Measurements from ENCODE around the gene MYLK.

The MYLK gene

DNA sequence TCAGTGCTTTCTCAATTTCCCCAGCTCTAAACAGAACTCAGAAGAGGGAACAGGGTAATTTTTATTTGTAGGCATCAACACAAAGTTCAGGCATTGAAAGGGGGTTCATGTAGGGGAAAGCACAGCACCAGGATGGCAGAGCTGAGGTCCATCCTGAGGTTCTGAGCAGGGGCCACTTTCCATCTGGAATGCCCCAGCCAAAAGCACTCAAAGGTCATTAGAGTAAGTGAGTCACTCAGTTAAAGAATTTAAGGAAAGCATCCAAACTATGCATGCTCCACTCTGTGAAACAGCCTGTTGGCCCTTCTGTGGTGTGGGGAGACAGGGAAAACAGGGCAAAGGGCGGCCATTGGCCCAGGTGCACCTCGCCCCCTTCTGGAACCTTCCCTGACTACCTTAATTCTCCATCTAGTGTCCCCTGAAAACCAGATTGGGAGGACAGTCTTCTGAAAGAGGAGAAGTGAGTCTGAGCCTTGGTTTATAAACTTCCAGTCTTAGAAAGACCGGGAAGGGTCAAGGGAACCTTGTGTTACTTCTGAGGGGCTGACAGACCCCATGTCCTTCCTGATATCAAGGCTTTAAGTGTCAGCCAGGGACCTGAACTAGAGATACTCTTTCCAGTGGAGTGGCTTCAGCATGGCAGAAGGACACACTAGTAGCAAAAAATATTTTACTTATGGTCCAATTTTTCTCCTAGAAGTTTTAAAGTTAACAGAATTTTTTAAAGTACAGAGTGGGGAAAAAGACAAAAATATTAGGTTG is 133.3 kb downstream of the MYLK start:
- H3K9me3 ChIP-seq (ENCODE audit: low read depth, low read length), result no peaks in the 10 kb centered on the region
- DNase-seq (ENCODE audit: low read depth, low spot score), result no peak
- no peak overlapping the region for H3K9ac ChIP-seq (ENCODE audit: insufficient read length)
- TF ChIP-seq EZH2 (IDR thresholded peaks at IDR 0.05), result no peak
- TF ChIP-seq POLR2AphosphoS5 (IDR thresholded peaks at IDR 0.05; ENCODE audit: borderline replicate concordance, low read depth, low read length), result no peak
- TF ChIP-seq FOXP2 (optimal IDR thresholded peaks at IDR 0.05; ENCODE audit: control extremely low read depth, extremely low read length, insufficient read depth), result no peak
- no peak overlapping the region for H3K27ac ChIP-seq
- H3K4me3 ChIP-seq, result no peak overlapping the region
- H3K36me3 ChIP-seq (ENCODE audit: insufficient read depth, low read length), result no peaks in the 10 kb centered on the region

GRCh38 chr3:123750209-123750608 is 133.9 kb downstream of the MYLK start:
- TF ChIP-seq POLR2AphosphoS5 (IDR thresholded peaks at IDR 0.05; ENCODE audit: borderline replicate concordance, low read depth, low read length), result no peak
- TF ChIP-seq EZH2 (IDR thresholded peaks at IDR 0.05), result no peak
- TF ChIP-seq FOXP2 (optimal IDR thresholded peaks at IDR 0.05; ENCODE audit: control extremely low read depth, extremely low read length, insufficient read depth), result no peak
- no peak for DNase-seq (ENCODE audit: low read depth, low spot score)
- Histone ChIP-seq H3K4me3 (no peak overlapping the region), H3K9ac (ENCODE audit: insufficient read length) (no peak overlapping the region), H3K9me3 (ENCODE audit: low read depth, low read length) (no peaks in the 10 kb centered on the region), H3K36me3 (ENCODE audit: insufficient read depth, low read length) (no peaks in the 10 kb centered on the region), H3K27ac (no peak overlapping the region)

GRCh38 chr3:123749711-123750110 is 134.4 kb downstream of the MYLK start:
- no peaks in the 10 kb centered on the region for H3K9me3 ChIP-seq (ENCODE audit: low read depth, low read length)
- H3K27ac ChIP-seq, result no peak overlapping the region
- H3K9ac ChIP-seq (ENCODE audit: insufficient read length), result no peak overlapping the region
- no peak for DNase-seq (ENCODE audit: low read depth, low spot score)
- TF ChIP-seq FOXP2 (optimal IDR thresholded peaks at IDR 0.05; ENCODE audit: control extremely low read depth, extremely low read length, insufficient read depth), result no peak
- TF ChIP-seq EZH2 (IDR thresholded peaks at IDR 0.05), result no peak
- no peak for TF ChIP-seq POLR2AphosphoS5 (IDR thresholded peaks at IDR 0.05; ENCODE audit: borderline replicate concordance, low read depth, low read length)
- H3K4me3 ChIP-seq, result no peak overlapping the region
- no peaks in the 10 kb centered on the region for H3K36me3 ChIP-seq (ENCODE audit: insufficient read depth, low read length)

GRCh38 chr3:123745184-123745855 is 138.8 kb downstream of the MYLK start:
- DNase-seq (ENCODE audit: low read depth, low spot score), result no peak
- Histone ChIP-seq H3K36me3 (ENCODE audit: insufficient read depth, low read length) (no peaks in the 10 kb centered on the region), H3K4me3 (no peak overlapping the region), H3K9ac (ENCODE audit: insufficient read length) (no peak overlapping the region), H3K27ac (no peak overlapping the region), H3K9me3 (ENCODE audit: low read depth, low read length) (no peaks in the 10 kb centered on the region)
- no peak for TF ChIP-seq FOXP2 (optimal IDR thresholded peaks at IDR 0.05; ENCODE audit: control extremely low read depth, extremely low read length, insufficient read depth)
- TF ChIP-seq EZH2 (IDR thresholded peaks at IDR 0.05), result no peak
- no peak for TF ChIP-seq POLR2AphosphoS5 (IDR thresholded peaks at IDR 0.05; ENCODE audit: borderline replicate concordance, low read depth, low read length)

DNA sequence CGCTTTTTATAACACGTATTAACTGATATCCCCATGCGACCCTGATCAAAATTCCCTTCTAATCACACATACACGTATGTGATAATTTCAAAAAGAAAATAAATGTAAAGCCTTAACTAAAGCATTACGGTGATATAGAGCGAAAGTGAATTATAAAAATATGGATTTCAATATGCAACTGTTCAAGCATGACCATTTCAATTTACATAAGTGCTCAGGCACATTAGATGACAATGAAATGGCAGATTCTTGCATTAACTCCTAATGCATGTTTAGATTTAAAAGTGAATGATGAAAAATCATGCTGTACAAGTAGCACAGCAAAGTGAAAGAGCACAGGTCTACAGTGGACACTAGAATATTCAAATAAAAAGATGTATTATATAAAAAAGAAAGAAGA is 140.1 kb downstream of the MYLK start:
- no peak overlapping the region for H3K27ac ChIP-seq
- H3K36me3 ChIP-seq (ENCODE audit: insufficient read depth, low read length), result no peaks in the 10 kb centered on the region
- H3K4me3 ChIP-seq, result no peak overlapping the region
- peak overlapping the region; percentile 41 for H3K9ac ChIP-seq (ENCODE audit: insufficient read length)
- DNase-seq (ENCODE audit: low read depth, low spot score), result no peak
- no peak for TF ChIP-seq FOXP2 (optimal IDR thresholded peaks at IDR 0.05; ENCODE audit: control extremely low read depth, extremely low read length, insufficient read depth)
- no peak for TF ChIP-seq POLR2AphosphoS5 (IDR thresholded peaks at IDR 0.05; ENCODE audit: borderline replicate concordance, low read depth, low read length)
- TF ChIP-seq EZH2 (IDR thresholded peaks at IDR 0.05), result no peak
- no peaks in the 10 kb centered on the region for H3K9me3 ChIP-seq (ENCODE audit: low read depth, low read length)

GRCh38 chr3:123743121-123743520 is 141.0 kb downstream of the MYLK start:
- H3K36me3 ChIP-seq (ENCODE audit: insufficient read depth, low read length), result no peaks in the 10 kb centered on the region
- H3K4me3 ChIP-seq, result no peak overlapping the region
- DNase-seq (ENCODE audit: low read depth, low spot score), result no peak
- H3K9me3 ChIP-seq (ENCODE audit: low read depth, low read length), result no peaks in the 10 kb centered on the region
- no peak for TF ChIP-seq POLR2AphosphoS5 (IDR thresholded peaks at IDR 0.05; ENCODE audit: borderline replicate concordance, low read depth, low read length)
- no peak for TF ChIP-seq EZH2 (IDR thresholded peaks at IDR 0.05)
- TF ChIP-seq FOXP2 (optimal IDR thresholded peaks at IDR 0.05; ENCODE audit: control extremely low read depth, extremely low read length, insufficient read depth), result no peak
- no peak overlapping the region for H3K9ac ChIP-seq (ENCODE audit: insufficient read length)
- no peak overlapping the region for H3K27ac ChIP-seq

- DNase-seq (ENCODE audit: low read depth, low spot score), result no peak
- TF ChIP-seq FOXP2 (optimal IDR thresholded peaks at IDR 0.05; ENCODE audit: control extremely low read depth, extremely low read length, insufficient read depth) (no peak), EZH2 (IDR thresholded peaks at IDR 0.05) (no peak), POLR2AphosphoS5 (IDR thresholded peaks at IDR 0.05; ENCODE audit: borderline replicate concordance, low read depth, low read length) (no peak)
- H3K9me3 ChIP-seq (ENCODE audit: low read depth, low read length), result no peaks in the 10 kb centered on the region
- H3K36me3 ChIP-seq (ENCODE audit: insufficient read depth, low read length), result no peaks in the 10 kb centered on the region
- no peak overlapping the region for H3K4me3 ChIP-seq
- H3K27ac ChIP-seq, result no peak overlapping the region
- H3K9ac ChIP-seq (ENCODE audit: insufficient read length), result no peak overlapping the region
Observed at GRCh38 chr3:123741041-123741511, 143.1 kb downstream of the MYLK start.

GRCh38 chr3:123740391-123740822 is 143.7 kb downstream of the MYLK start:
- no peaks in the 10 kb centered on the region for H3K9me3 ChIP-seq (ENCODE audit: low read depth, low read length)
- no peak for TF ChIP-seq EZH2 (IDR thresholded peaks at IDR 0.05)
- no peak for TF ChIP-seq POLR2AphosphoS5 (IDR thresholded peaks at IDR 0.05; ENCODE audit: borderline replicate concordance, low read depth, low read length)
- no peak for TF ChIP-seq FOXP2 (optimal IDR thresholded peaks at IDR 0.05; ENCODE audit: control extremely low read depth, extremely low read length, insufficient read depth)
- no peak overlapping the region for H3K27ac ChIP-seq
- no peak overlapping the region for H3K4me3 ChIP-seq
- no peak overlapping the region for H3K9ac ChIP-seq (ENCODE audit: insufficient read length)
- H3K36me3 ChIP-seq (ENCODE audit: insufficient read depth, low read length), result no peaks in the 10 kb centered on the region
- DNase-seq (ENCODE audit: low read depth, low spot score), result no peak

Measured in SK-N-MC (cell line).